ENCODE results near the gene CD69. TPM values are rescaled to one million over a fixed set of nuclear protein-coding genes. Genes with fewer than 3 reads are reported as not detected.
"Not testable (repeated sequence)": the region's sequence is repeated elsewhere in the genome, so short reads cannot be mapped to it uniquely, and the experiment has no call there.

Gene CD69
- total RNA-seq, 4 donors from 2014 or later, result 0.99 to 6.7 (median 2.7) TPM

- DNase-seq, result no peak
- Histone ChIP-seq H3K27me3 (no peaks in the 10 kb centered on the region), H3K27ac (no peak overlapping the region), H3K4me1 (peaks cover 0 to 21% (median 0%) of the 10 kb centered on the region in 3 donors), H3K36me3 (no peaks in the 10 kb centered on the region), H3K9me3 (no peaks in the 10 kb centered on the region), H3K4me3 (no peak overlapping the region)
- intact Hi-C loops (cut with DNase I), result no loop called here
- 77 to 88% methylated on average over 1 of the region's 1 CpG for WGBS, 2 donors
- TF ChIP-seq POLR2A (IDR thresholded peaks at IDR 0.05) (no peak), CTCF (IDR thresholded peaks at IDR 0.05) (no peak)
Observed at GRCh38 chr12:9724023-9724422, 36.7 kb downstream of the CD69 start.

GRCh38 chr12:9721394-9722092 is 39.2 kb downstream of the CD69 start:
- Histone ChIP-seq H3K27me3 (no peaks in the 10 kb centered on the region), H3K36me3 (no peaks in the 10 kb centered on the region), H3K4me1 (peaks cover 0 to 21% (median 0%) of the 10 kb centered on the region in 3 donors), H3K4me3 (no peak overlapping the region), H3K27ac (peak overlapping the region in 1 of 4 donors; percentile 9), H3K9me3 (no peaks in the 10 kb centered on the region)
- 48 to 52% methylated on average over 5 of the region's 5 CpGs for WGBS, 2 donors
- no peak for DNase-seq
- intact Hi-C loops (cut with DNase I), result no loop called here
- TF ChIP-seq CTCF (IDR thresholded peaks at IDR 0.05) (no peak), POLR2A (IDR thresholded peaks at IDR 0.05) (no peak)

GRCh38 chr12:9719790-9720189 is 40.9 kb downstream of the CD69 start:
- no peaks in the 10 kb centered on the region for H3K36me3 ChIP-seq
- intact Hi-C loops (cut with DNase I), result no loop called here
- no peak for TF ChIP-seq POLR2A (IDR thresholded peaks at IDR 0.05)
- TF ChIP-seq CTCF (IDR thresholded peaks at IDR 0.05), result no peak
- WGBS, 2 donors, result 20 to 63% methylated on average over 1 of the region's 1 CpG
- H3K27me3 ChIP-seq, result no peaks in the 10 kb centered on the region
- H3K27ac ChIP-seq, result no peak overlapping the region
- no peak for DNase-seq
- no peaks in the 10 kb centered on the region for H3K9me3 ChIP-seq
- H3K4me1 ChIP-seq, result peaks cover 0 to 21% (median 0%) of the 10 kb centered on the region in 3 donors
- no peak overlapping the region for H3K4me3 ChIP-seq

- Histone ChIP-seq H3K27me3 (no peaks in the 10 kb centered on the region), H3K4me1 (peaks cover 0 to 21% (median 0%) of the 10 kb centered on the region in 3 donors), H3K4me3 (no peak overlapping the region), H3K9me3 (no peaks in the 10 kb centered on the region), H3K27ac (no peak overlapping the region), H3K36me3 (no peaks in the 10 kb centered on the region)
- DNase-seq, result no peak
- intact Hi-C loops (cut with DNase I), result no loop called here
- TF ChIP-seq POLR2A (IDR thresholded peaks at IDR 0.05) (no peak), CTCF (IDR thresholded peaks at IDR 0.05) (no peak)
- 89 to 91% methylated on average over 3 to 7 of the region's 7 CpGs for WGBS, 2 donors
Observed at GRCh38 chr12:9718968-9719367, 41.7 kb downstream of the CD69 start.

- no peaks in the 10 kb centered on the region for H3K36me3 ChIP-seq
- WGBS, 2 donors, result 74 to 93% methylated on average over 15 of the region's 15 CpGs
- intact Hi-C loops (cut with DNase I), result no loop called here
- no peaks in the 10 kb centered on the region for H3K27me3 ChIP-seq
- no peak overlapping the region for H3K4me3 ChIP-seq
- peaks cover 0 to 21% (median 0%) of the 10 kb centered on the region in 3 donors for H3K4me1 ChIP-seq
- no peak for DNase-seq
- TF ChIP-seq CTCF (IDR thresholded peaks at IDR 0.05) (no peak), POLR2A (IDR thresholded peaks at IDR 0.05) (peak in 1 of 4 donors; percentile 6)
- H3K27ac ChIP-seq, result peak overlapping the region in 1 of 4 donors; percentile 3
- no peaks in the 10 kb centered on the region for H3K9me3 ChIP-seq
Observed at GRCh38 chr12:9717070-9717925, 43.4 kb downstream of the CD69 start.

- DNase-seq; H3K9me3 ChIP-seq; H3K27ac ChIP-seq; H3K4me1 ChIP-seq; H3K36me3 ChIP-seq; intact Hi-C loops (cut with DNase I); H3K4me3 ChIP-seq; H3K27me3 ChIP-seq: not testable (repeated sequence)
- WGBS, 2 donors, result 74 to 81% methylated on average over 6 of the region's 6 CpGs
Observed at GRCh38 chr12:9713032-9713558, 47.6 kb downstream of the CD69 start.
